Right kidney (tissue), 1 donor: Measurements from ENCODE around the gene RFWD3.
"Not testable (repeated sequence)": the region's sequence is repeated elsewhere in the genome, so short reads cannot be mapped to it uniquely, and the experiment has no call there.

Source experiments
- DNase-seq: peaks from one replicate; pipeline ENCODE4 v3.0.0-alpha.2; 2016

RFWD3 gene

DNA sequence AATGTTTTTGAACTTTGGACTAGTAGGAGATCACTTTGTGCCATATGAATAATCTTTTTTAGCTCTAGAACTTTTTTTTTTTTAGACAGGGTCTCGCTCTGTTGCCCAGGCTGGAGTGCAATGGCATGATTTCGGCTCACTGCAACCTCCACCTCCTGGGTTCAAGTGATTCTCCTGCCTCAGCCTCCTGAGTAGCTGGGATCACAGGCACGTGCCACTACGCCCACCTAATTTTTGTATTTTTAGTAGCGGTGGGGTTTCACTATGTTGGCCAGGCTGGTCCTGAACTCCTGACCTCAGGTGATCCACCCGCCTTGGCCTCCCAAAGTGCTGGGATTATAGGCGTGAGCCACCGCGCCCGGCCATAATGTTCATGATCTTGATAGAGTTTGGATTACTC, 2.2 kb upstream of the RFWD3 start:
- DNase-seq = not testable (repeated sequence)

DNA sequence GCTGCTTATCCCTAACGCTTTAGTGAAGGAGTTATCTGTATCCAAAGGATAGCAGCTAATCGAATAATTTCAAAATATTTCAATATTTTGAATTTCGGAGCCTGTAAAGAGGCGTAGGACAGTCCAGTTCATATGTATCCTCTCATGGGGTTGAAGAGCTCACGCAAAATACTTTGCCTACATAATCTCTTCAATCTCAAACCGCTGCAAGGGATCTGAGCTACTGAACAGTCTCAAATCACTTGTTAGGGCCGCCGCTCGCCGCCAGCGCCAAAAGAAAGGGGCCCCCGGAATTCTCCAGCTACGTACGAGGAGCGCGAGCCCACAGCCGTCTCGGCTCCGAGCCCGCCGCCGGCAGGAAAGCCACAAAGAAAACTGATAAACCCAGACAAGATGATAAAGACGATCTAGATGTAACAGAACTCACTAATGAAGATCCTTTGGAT, 601 bp upstream of the RFWD3 start:
- peak; percentile 70 for DNase-seq

DNA sequence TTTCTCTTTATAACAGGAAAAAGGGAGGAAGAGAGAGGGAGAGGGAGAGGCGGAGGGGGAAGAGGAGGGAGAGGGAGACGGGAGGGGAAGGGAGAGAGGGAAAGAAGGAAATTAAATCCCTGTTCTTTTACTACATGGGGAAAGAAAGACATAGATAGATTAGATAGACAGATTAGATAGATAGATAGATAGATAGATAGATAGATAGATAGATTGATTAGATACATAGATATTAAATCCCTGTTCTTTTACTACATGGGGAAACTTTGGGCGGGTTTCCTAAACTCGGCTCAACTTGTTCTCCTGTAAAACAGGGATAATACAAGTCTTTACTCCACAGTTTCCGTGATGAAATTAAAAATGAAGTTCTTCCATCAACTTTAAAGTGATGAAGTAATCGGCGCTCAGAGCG, 661 bp downstream of the RFWD3 start:
- no peak for DNase-seq

DNA sequence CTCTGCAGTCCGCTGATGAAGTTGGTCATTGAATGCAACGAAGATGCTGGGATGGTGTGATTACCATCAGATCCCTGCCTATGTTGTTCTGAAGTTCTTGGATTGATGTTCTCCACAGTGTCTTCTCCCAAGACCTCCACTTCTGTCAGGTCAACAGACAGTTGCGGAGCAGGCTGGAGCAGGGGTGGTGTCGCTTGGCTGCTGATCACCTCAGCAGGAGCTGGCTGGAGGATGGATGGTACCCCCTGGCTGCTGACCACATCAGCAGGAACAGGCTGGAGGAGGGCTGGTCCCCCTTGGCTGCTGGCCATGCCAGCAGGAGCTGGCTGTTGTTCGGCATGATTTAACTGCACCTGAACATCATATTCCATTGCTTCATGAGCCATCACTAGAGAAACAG, 5.6 kb downstream of the RFWD3 start:
- no peak for DNase-seq

DNA sequence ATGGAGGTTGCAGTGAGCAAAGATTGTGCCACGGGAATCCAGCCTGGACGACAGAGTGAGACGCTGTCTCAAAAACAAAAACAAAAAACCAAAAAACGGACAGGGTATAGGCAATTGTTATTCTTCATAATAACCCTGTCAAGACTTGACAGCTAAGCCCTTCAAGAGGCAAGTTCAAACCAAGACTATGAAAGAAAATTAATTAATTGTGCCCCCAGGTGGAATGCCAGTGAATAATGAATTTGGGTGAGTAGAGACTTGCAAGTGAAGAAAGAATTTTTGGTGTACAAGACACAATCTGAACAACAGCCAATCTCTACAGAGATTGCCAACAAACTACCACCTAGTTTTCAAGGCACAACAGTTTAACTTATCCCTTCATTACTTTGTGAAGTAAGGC, 6.3 kb downstream of the RFWD3 start:
- DNase-seq = no peak

DNA sequence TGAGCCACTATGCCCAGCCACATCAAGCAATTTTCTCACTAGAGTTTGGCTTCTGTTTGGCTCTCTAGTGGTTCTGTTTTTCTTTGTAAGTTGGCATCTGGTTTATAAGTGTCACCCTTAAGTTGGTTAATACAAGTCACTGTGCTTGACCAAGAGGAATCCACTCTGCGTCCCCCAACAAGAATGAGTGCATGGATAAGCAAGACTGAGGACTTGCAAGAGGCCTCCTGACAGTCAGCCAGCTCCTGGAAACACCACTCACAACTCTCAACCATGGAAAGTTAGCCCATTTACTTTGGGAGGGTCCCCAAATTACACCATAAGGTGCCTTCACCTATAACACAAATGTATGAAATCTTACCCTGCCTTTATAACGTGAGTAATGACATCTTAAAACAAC, 7.6 kb downstream of the RFWD3 start:
- no peak for DNase-seq

DNA sequence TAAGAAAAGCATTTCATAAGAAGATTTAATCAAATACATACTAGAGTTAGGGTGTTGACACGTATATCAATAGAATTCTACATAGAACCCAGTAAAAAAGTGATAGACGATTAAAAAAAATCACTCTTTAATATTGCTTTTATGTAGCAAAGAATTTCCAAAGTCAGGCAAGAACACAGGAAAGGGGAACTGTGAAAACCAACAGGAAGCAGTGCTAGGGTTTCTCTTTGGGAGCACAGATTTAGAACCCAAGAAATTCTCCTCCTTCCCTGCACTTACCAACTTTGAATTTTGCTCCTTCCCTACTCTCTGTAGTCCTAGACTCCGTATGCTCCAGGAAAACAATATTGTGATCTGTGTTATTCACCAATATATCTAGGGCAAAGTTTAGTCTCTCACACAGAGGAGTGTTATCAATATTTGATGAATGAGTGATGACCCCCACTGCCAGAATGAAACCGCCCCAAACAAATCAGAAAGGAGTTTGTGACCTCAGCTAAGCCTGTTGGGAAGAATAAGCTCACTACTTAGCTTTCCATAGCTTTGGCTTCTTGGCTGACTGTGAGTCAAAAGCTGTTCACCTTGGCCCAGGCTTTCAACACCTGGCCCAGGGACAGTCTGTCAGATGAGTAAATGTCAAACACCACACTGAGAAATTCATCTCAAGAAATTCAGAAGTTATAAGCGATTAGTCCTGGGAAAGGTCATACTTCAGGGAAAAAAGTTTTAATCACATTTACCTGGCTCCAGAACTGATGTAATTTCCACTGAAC, 8.6 kb downstream of the RFWD3 start:
- DNase-seq = no peak

DNA sequence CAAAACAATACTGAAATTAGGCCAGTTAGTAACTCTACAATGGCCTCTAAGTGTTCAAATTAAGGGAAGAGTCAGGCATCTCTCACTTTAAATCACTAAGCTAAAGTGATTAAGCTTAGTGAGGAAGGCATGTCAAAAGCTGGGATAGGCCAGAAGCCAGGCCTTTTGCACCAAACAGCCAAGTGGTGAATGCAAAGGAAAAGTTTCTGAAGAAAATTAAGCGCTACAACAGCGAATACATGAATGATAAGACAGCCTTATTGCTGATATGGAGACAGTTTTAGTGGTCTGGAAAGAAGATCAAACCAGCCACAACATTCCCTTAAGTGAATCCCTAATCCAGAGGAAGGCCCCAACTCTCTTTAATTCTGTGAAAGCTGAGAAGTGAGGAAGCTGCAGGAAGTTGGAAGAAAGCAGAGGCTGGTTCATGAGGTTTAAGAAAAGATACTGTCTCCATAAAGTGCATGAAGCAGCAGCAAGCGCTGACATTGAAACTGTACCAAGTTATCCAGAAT, 12.1 kb downstream of the RFWD3 start:
- no peak for DNase-seq

DNA sequence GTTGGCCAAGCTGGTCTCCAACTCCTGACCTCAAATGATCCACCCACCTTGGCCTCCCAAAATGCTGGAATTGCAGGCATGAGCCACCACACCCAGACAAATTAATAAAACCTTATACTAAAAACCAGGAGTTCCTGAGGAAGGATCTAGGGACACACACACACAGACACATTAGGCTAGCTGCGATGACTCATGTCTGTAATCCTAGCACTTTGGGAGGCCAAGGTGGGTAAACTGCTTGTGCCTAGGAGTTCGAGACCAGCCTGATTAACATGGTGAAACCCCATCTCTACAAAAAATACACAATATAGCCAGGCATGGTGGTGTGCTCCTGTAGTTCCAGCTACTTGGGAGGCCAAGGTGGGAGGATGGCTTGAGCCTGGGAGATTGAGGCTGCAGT, 13.8 kb downstream of the RFWD3 start:
- DNase-seq = not testable (repeated sequence)

DNA sequence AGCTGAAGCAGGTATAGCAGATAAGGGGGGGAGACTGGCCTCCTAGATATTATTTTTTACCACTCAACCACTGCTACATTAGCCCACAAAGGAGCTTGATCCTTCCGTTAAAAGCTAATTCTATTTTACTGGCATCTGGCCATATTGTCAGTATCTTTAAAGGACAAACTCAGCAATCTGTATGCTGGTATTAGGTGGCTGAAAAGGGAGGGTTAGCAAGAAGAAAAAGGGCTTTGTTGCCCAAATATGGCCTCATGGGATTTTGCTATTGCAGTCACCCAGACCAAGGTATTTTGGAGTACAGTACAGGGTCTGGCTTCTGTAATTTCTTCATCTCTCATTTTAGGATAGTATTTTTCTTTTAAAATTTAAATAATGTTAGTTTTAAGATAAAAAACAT, 14.4 kb downstream of the RFWD3 start:
- DNase-seq = no peak

DNA sequence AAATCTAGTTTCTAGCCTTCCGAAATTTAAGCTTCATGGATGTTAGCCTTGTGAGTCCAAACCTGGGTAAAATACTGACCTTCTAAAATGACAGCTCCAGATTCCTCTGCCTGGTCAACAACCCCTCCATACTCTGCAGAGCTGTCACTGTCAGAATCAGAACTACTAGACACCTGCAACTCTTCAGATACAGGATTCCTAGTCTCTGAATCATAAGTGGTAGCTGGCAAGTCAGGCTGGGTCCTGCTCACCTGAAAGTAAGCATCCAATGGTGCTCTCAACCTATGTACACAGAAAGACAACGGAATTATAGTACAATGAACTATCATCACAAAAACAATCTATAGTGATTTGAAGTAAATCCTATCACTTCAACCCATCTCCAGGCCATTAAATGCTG, 14.8 kb downstream of the RFWD3 start:
- DNase-seq = no peak

DNA sequence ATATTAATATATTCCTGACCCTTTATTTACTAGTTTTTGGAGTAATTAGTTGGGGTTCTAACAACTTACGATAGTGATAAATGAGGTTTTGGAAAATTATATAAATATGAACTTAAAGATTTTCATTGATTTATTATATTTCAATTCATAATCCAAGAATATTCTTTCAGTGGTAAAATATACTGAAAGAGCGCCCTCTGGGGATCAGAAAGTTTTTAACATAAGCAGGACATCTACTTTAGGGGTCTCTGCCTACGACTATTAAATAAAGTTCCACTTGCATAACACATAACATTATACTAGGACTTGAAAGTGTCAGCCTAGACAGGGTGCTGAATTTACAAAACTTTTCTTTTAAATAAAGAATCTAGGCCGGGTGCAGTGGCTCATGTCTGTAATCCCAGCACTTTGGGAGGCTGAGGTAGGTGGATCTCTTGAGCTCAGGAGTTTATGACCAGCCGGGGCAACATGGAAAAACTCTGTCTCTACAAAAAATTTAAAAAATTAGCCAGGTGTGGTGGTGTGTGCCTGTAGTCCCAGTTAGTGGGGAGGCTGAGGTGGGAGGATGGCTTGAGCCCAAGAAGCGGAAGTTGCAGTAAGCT, 15.6 kb downstream of the RFWD3 start:
- DNase-seq = no peak

DNA sequence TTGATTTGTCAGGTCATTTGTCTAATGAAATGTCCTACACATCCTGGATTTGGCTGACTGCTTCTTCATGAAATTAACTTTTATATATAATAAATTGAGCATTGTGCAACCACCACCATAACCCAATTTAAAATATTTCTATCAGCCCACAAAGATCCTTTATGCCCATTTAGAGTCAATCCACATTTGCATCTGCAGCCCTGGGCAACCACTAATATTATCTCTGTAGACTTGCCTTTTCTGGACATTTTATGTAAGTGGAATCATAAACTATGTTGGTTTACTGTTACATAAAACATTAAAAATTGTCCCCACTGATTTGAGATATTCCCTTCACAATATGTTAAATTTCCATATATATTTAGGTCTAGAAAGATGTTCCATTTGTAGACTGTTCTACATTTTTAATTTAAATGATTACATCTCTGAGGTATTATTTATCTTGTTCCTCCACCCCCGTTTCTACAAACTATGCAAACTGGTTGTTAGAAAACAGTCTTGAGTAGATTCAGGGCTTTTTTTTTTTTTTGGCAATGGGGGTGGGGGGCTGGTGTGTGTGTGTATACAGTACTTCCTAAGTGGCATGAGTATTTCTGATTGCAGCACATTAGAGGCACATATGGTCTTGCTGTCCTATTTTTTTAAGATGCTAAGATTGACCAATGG, 16.7 kb downstream of the RFWD3 start:
- no peak for DNase-seq

DNA sequence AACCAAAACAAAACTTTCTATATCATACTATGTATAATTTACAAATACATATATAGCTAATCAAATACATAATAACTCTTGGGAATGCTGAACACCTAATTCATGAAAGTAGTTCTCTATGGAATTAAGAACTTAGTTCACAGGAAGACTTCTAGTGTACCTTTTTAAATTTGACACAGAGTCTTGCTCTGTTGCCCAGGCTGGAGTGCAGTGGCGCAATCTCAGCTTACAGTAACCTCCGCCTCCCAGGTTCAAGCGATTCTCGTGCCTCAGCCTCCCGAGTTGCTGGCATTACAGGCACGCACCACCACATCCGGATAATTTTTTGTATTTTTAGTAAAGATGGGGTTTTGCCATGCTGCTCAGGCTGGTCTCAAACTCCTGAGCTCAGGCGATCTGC, 24.7 kb downstream of the RFWD3 start:
- DNase-seq = no peak

DNA sequence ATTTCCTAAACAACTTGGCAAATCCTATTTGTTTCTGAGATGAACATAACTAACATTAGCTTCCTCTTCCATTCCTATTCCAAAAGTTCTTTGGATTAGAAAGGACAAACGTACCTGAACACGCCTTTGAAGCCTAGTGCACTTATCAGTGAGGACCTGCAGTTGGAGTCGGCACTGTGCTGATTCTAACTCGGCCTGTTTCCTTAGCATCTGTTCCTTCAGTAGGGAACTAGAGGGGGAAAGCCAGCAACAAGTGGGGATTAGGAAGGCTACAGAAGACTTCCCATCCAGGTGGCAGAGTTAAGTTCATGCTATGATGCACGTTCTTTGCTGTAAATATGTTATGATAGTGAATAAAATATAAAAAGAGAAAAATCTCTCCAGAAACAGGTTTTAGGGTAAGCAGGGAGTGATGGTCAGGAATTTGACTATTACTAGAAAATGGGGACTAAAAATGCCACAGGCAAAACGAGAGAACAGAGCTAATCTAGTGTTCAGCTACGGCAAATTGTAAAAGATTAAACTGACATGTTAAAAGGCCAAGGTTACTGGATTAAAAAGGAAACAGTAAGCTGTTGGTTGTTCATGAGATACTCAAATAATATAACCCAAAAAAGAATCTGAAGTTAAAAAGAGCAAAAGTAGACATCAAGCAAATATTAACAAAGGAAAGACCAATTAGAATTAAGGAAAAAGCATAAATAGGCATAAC, 28.8 kb downstream of the RFWD3 start:
- no peak for DNase-seq

DNA sequence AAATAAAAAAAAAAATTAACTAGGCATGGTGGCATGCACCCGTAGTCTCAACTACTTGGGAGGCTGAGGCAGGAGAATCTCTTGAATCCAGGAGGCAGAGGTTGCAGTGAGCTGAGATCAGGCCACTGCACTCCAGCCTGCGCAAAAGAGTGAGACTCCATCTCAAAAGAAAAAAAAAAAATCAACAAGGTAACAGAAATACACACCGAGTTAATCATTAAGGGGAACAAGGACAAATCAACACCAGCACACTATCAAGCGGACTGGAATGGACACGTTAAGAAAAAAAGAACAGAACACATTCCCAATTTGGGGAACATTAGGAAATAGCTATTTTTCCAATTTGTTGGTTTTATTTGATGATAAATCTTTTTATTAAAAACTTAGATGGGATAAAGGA, 31.4 kb downstream of the RFWD3 start:
- no peak for DNase-seq

DNA sequence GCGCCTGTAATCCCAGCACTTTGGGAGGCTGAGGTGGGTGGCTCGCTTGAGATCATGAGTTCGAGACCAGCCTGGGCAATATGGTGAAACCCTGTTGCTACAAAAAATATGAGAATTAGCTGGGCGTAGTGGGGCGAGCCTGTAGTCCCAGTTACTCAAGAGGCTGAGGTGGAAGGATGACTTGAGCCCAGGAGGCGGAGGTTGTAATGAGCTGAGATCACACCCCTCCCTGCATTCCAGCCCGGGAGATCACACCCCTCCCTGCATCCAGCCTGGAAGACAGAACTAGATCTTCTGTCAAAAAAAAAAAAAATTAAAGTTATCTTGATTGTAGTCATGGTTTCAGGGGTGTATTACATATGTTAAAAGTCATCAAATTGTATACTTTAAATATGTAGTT, 33.0 kb downstream of the RFWD3 start:
- DNase-seq = no peak

DNA sequence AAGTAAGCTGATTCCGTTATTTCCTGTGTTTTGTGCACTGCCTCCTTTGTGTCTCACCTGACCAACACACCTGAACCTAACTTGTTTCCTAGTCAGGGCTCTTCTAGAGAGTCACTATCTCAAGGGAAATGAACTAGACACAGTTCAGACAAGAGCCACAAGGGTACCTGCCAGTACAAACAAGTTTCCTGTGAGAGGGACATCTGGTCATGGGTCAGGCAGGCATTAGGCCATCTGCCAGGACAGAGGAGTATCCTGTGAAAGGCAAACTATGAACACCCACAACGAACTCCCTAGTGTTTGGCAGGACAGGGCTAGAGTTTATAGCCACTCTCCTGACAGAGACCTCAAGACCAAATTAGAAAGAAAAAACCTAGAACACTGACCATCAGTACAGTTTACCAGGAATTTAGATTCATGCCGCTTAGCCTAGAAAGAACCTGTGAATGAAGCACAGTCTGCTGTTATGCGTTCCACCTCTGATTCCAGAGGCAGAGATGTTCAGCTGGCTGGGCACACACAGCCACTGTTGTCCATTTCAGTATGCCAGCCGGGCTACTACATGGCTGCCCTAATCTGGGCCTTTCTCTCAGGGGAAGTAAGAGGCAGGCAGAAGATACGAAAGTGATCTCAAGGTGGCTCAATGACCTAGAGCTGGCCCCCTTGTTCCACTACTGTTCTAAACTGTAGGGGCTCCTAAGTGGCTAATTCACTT, 39.0 kb downstream of the RFWD3 start:
- no peak for DNase-seq

DNA sequence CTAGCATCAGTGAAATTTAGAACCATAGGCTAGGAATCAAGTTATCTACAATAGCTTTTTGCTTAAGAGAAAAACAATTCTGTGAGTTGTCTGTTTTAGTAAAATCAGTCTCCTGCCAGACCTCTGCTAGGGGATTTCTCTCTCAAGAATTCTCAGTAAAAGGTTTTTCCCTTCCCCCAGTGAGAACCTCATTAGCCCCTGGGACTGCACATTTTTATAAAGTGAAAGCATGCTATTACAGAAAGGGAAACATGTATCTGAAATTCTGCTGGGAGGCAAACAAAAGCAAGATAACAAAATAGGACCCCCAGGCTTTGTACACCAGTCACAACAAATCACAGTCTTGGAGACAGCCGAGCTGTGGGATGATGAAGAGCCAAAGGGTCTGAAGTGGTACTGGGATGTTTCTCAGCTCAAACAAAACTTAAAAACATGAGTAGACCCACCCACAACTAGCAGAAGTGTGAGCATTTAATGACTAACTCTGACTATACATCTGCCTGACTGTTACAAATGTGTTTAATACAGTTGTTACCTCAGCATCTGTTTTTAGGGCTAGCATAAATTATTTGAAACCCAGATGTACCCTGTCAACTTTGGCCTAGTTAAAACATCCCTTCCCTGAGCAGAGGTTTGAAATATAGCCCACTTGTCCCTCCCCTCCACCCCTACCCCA, 39.8 kb downstream of the RFWD3 start:
- DNase-seq = no peak

DNA sequence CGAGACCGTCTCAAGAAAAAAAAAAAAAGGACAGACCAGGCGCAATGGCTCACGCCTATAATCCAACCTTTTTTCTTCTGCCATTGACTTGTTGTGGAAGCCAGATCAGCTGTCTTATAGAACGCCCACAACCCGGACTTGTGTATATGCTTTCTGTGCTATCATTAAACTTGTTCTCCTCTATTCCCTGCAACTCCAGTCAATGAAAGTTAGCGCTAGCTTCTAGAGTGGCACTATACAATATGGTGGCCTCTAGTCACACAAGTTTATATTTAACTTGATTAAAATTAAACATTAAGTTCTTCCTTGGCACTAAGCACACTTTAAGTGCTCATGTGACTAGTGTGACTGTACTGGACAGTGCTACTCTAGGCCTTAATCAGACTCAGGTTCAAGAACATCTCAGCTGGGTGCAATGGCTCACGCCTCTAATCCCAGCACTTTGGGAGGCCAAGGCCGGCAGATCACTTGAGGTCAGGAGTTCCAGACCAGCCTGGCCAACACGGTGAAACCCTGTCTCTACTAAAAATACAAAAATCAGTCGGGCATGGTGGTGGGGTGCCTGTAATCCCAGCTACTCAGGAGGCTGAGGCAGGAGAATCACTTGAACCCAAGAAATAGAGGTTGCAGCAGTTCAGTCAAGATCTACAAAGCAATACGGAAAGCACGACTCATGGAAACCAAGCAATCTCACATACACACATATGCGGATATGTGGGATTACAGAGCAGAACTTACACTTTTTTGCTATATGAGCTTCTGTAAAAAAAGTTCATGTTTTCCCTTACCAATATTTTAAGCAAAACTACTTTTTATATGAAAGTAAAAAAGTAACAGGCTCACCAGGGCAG, 41.0 kb downstream of the RFWD3 start:
- DNase-seq = no peak

DNA sequence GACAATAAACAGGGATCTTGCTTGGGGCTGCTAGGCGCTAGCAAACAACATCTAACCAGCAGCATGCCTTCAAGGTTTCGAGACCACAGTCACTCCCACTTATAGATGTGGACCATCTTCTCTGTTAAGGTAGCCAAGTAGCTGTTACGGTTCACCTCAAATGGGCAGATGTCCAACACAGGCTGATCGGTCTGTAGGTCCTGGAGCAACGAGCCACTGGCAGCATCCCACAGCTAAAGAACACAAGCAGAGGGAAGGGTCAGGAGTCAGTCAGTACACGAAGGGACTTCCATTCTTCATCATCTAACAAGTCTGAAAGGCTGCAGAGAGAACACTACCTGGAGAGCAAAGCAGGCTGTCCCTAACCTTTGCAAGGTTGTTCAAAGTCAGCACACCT, 42.8 kb downstream of the RFWD3 start:
- no peak for DNase-seq
